NCI-H774 (cell line): ENCODE data around the gene ATP2C1.
"Not testable (repeated sequence)": the region's sequence is repeated elsewhere in the genome, so short reads cannot be mapped to it uniquely, and the experiment has no call there.

ENCODE experiments used
- DNase-seq: peaks from one replicate; lab custom pipeline; 2025; lab: John Stamatoyannopoulos, UW

Gene ATP2C1

GRCh38 chr3:130939753-130940152 lies 45.9 kb downstream of the ATP2C1 start:
- no peak for DNase-seq

GRCh38 chr3:130941793-130942192 lies 47.9 kb downstream of the ATP2C1 start:
- no peak for DNase-seq

GRCh38 chr3:130946882-130947281 lies 53.0 kb downstream of the ATP2C1 start:
- no peak for DNase-seq

- no peak for DNase-seq
These were observed 54.3 kb downstream of the ATP2C1 start for GRCh38 chr3:130948001-130948773.

GRCh38 chr3:130948929-130949328 lies 55.0 kb downstream of the ATP2C1 start:
- DNase-seq = no peak

- DNase-seq = no peak
These were observed 56.2 kb downstream of the ATP2C1 start for GRCh38 chr3:130950124-130950523.

- DNase-seq = no peak
These were observed 56.8 kb downstream of the ATP2C1 start for GRCh38 chr3:130950641-130951040.

GRCh38 chr3:130955481-130955880 lies 61.6 kb downstream of the ATP2C1 start:
- DNase-seq = no peak

GRCh38 chr3:130956281-130956680 lies 62.4 kb downstream of the ATP2C1 start:
- DNase-seq = no peak

GRCh38 chr3:130956721-130957120 lies 62.8 kb downstream of the ATP2C1 start:
- no peak for DNase-seq

- DNase-seq = no peak
These were observed 66.4 kb downstream of the ATP2C1 start for GRCh38 chr3:130960139-130960795.

GRCh38 chr3:130961458-130961857 lies 67.6 kb downstream of the ATP2C1 start:
- DNase-seq = no peak

- no peak for DNase-seq
These were observed 69.6 kb downstream of the ATP2C1 start for GRCh38 chr3:130963444-130963843.

- DNase-seq = no peak
These were observed 70.0 kb downstream of the ATP2C1 start for GRCh38 chr3:130963878-130964277.

GRCh38 chr3:130967281-130967680 lies 73.4 kb downstream of the ATP2C1 start:
- no peak for DNase-seq

GRCh38 chr3:130968221-130968620 lies 74.3 kb downstream of the ATP2C1 start:
- DNase-seq = no peak

- no peak for DNase-seq
These were observed 75.7 kb downstream of the ATP2C1 start for GRCh38 chr3:130969621-130970020.

GRCh38 chr3:130971208-130971607 lies 77.3 kb downstream of the ATP2C1 start:
- DNase-seq = no peak

- not testable (repeated sequence) for DNase-seq
These were observed 78.7 kb downstream of the ATP2C1 start for GRCh38 chr3:130972592-130972991.

- no peak for DNase-seq
These were observed 79.5 kb downstream of the ATP2C1 start for GRCh38 chr3:130973406-130973805.

- no peak for DNase-seq
These were observed 80.3 kb downstream of the ATP2C1 start for GRCh38 chr3:130974201-130974600.

GRCh38 chr3:130975251-130975650 lies 81.4 kb downstream of the ATP2C1 start:
- no peak for DNase-seq

GRCh38 chr3:130976706-130977105 lies 82.8 kb downstream of the ATP2C1 start:
- no peak for DNase-seq

GRCh38 chr3:130979117-130979516 lies 85.2 kb downstream of the ATP2C1 start:
- DNase-seq = no peak
